WTC11 (cell line): ENCODE measurements around the gene PLA2G2E.

ENCODE experiments used
- ATF1 ChIP-seq: sonication (generic); formaldehyde crosslinking; IDR thresholded peaks from 2 replicates; pipeline ENCODE4 v1.8.1; 2023; ENCODE audit warnings: mild to moderate bottlenecking, moderate library complexity, missing genetic modification reagents
- ATF3 ChIP-seq: sonication (generic); formaldehyde crosslinking; conservative IDR thresholded peaks from 2 replicates; pipeline ENCODE4 v1.8.1; 2022; ENCODE audit warnings: mild to moderate bottlenecking, missing genetic modification reagents
- CBFB ChIP-seq: sonication (generic); formaldehyde crosslinking; IDR thresholded peaks from 2 replicates; pipeline ENCODE4 v1.8.1; 2022; ENCODE audit warnings: mild to moderate bottlenecking, low read depth, missing genetic modification reagents
- CTCF ChIP-seq: fragments of 200-600 bp; IDR thresholded peaks from 2 replicates; pipeline ENCODE4 v1.8.0; 2022; ENCODE audit warnings: antibody characterized with exemption
- ETV6 ChIP-seq: sonication (generic); formaldehyde crosslinking; IDR thresholded peaks from 2 replicates; pipeline ENCODE4 v1.8.1; 2022; ENCODE audit warnings: mild to moderate bottlenecking, missing genetic modification reagents
- NR1H2 ChIP-seq: sonication (generic); formaldehyde crosslinking; IDR thresholded peaks from 2 replicates; pipeline ENCODE4 v1.9.0; 2021; ENCODE audit warnings: mild to moderate bottlenecking, moderate library complexity, missing genetic modification reagents
- NR2C2 ChIP-seq: sonication (generic); formaldehyde crosslinking; IDR thresholded peaks from 2 replicates; pipeline ENCODE4 v1.8.0; 2022; ENCODE audit warnings: mild to moderate bottlenecking, missing genetic modification reagents
- OVOL2 ChIP-seq: fragments of 250-450 bp; sonication (Bioruptor Pico); IDR thresholded peaks from 2 replicates; pipeline ENCODE4 v1.9.0; 2021; ENCODE audit warnings: mild to moderate bottlenecking, borderline replicate concordance
- RELA ChIP-seq: sonication (generic); formaldehyde crosslinking; IDR thresholded peaks from 2 replicates; pipeline ENCODE4 v1.8.1; 2022; ENCODE audit warnings: missing genetic modification reagents, mild to moderate bottlenecking, borderline replicate concordance
- SP1 ChIP-seq: sonication (generic); formaldehyde crosslinking; conservative IDR thresholded peaks from 2 replicates; pipeline ENCODE4 v1.8.1; 2022; ENCODE audit warnings: missing genetic modification reagents
- ZNF317 ChIP-seq: sonication (generic); formaldehyde crosslinking; IDR thresholded peaks from 2 replicates; pipeline ENCODE4 v1.8.1; 2023; ENCODE audit warnings: low read depth, mild to moderate bottlenecking, moderate library complexity, missing genetic modification reagents, borderline replicate concordance
- ZNF512 ChIP-seq: sonication (generic); formaldehyde crosslinking; IDR thresholded peaks from 2 replicates; pipeline ENCODE4 v1.8.1; 2022; ENCODE audit warnings: missing genetic modification reagents, borderline replicate concordance
- TF ChIP-seq, protein P1 (sequence below): fragments of 250-450 bp; sonication (Bioruptor Pico); IDR thresholded peaks from 2 replicates; pipeline ENCODE4 v1.9.0; 2021; ENCODE audit warnings: mild to moderate bottlenecking, borderline replicate concordance
- TF ChIP-seq, protein P2 (sequence below): sonication (generic); formaldehyde crosslinking; IDR thresholded peaks from 2 replicates; pipeline ENCODE4 v1.8.0; 2022; ENCODE audit warnings: missing genetic modification reagents

DNA sequence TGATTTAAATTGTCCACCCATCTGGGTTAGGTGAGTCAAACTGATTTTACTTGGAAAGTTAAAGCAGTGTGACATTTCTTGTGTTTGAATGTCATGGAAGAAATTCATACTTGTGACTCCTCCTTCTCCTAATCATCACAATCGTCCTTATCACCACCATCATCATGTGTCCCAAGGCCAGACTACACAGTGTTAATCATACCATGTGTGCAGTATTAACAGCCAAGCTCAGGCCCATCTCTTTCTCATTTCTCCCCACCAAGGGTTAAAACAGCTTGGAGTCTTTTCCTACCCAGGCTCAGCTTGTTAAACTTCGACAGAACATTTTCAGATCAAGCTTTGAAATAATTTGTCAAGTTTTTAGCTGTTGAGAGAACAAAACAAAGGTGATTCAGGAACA, 22.5 kb upstream of the PLA2G2E start:
- TF ChIP-seq CTCF (no peak), ATF3 (CRISPR knock-in tag) (no peak), NR1H2 (no peak), RELA (no peak), ETV6 (CRISPR knock-in tag) (no peak), ZNF512 (CRISPR knock-in tag) (no peak), SP1 (no peak), ATF1 (CRISPR knock-in tag) (no peak), CBFB (CRISPR knock-in tag) (no peak), ZNF317 (no peak), NR2C2 (CRISPR knock-in tag) (no peak), OVOL2 (CRISPR knock-in tag) (no peak)
- TF ChIP-seq, protein P1, sequence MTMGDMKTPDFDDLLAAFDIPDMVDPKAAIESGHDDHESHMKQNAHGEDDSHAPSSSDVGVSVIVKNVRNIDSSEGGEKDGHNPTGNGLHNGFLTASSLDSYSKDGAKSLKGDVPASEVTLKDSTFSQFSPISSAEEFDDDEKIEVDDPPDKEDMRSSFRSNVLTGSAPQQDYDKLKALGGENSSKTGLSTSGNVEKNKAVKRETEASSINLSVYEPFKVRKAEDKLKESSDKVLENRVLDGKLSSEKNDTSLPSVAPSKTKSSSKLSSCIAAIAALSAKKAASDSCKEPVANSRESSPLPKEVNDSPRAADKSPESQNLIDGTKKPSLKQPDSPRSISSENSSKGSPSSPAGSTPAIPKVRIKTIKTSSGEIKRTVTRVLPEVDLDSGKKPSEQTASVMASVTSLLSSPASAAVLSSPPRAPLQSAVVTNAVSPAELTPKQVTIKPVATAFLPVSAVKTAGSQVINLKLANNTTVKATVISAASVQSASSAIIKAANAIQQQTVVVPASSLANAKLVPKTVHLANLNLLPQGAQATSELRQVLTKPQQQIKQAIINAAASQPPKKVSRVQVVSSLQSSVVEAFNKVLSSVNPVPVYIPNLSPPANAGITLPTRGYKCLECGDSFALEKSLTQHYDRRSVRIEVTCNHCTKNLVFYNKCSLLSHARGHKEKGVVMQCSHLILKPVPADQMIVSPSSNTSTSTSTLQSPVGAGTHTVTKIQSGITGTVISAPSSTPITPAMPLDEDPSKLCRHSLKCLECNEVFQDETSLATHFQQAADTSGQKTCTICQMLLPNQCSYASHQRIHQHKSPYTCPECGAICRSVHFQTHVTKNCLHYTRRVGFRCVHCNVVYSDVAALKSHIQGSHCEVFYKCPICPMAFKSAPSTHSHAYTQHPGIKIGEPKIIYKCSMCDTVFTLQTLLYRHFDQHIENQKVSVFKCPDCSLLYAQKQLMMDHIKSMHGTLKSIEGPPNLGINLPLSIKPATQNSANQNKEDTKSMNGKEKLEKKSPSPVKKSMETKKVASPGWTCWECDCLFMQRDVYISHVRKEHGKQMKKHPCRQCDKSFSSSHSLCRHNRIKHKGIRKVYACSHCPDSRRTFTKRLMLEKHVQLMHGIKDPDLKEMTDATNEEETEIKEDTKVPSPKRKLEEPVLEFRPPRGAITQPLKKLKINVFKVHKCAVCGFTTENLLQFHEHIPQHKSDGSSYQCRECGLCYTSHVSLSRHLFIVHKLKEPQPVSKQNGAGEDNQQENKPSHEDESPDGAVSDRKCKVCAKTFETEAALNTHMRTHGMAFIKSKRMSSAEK (CRISPR knock-in tag) = no peak
- TF ChIP-seq, protein P2, sequence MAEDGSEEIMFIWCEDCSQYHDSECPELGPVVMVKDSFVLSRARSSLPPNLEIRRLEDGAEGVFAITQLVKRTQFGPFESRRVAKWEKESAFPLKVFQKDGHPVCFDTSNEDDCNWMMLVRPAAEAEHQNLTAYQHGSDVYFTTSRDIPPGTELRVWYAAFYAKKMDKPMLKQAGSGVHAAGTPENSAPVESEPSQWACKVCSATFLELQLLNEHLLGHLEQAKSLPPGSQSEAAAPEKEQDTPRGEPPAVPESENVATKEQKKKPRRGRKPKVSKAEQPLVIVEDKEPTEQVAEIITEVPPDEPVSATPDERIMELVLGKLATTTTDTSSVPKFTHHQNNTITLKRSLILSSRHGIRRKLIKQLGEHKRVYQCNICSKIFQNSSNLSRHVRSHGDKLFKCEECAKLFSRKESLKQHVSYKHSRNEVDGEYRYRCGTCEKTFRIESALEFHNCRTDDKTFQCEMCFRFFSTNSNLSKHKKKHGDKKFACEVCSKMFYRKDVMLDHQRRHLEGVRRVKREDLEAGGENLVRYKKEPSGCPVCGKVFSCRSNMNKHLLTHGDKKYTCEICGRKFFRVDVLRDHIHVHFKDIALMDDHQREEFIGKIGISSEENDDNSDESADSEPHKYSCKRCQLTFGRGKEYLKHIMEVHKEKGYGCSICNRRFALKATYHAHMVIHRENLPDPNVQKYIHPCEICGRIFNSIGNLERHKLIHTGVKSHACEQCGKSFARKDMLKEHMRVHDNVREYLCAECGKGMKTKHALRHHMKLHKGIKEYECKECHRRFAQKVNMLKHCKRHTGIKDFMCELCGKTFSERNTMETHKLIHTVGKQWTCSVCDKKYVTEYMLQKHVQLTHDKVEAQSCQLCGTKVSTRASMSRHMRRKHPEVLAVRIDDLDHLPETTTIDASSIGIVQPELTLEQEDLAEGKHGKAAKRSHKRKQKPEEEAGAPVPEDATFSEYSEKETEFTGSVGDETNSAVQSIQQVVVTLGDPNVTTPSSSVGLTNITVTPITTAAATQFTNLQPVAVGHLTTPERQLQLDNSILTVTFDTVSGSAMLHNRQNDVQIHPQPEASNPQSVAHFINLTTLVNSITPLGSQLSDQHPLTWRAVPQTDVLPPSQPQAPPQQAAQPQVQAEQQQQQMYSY (CRISPR knock-in tag) = no peak
